GM21619 (cell line): Measurements from ENCODE around the gene RAB31.

Experiments used
- ATAC-seq: cut with Tn5 transposase; IDR thresholded peaks from one replicate; pipeline ENCODE4 v1.9.1; 2021; ENCODE audit not compliant: unreplicated experiment

Gene RAB31

GRCh38 chr18:9782073-9782857 lies 74.2 kb downstream of the RAB31 start:
- no peak for ATAC-seq

GRCh38 chr18:9786631-9787030 lies 78.5 kb downstream of the RAB31 start:
- ATAC-seq = no peak

- ATAC-seq = no peak
These were observed 78.9 kb downstream of the RAB31 start for GRCh38 chr18:9787036-9787435.

GRCh38 chr18:9787712-9788111 lies 79.6 kb downstream of the RAB31 start:
- no peak for ATAC-seq

GRCh38 chr18:9788140-9788539 lies 80.0 kb downstream of the RAB31 start:
- no peak for ATAC-seq

GRCh38 chr18:9788860-9789259 lies 80.8 kb downstream of the RAB31 start:
- no peak for ATAC-seq

- no peak for ATAC-seq
These were observed 82.2 kb downstream of the RAB31 start for GRCh38 chr18:9790261-9790660.

GRCh38 chr18:9791991-9792390 lies 83.9 kb downstream of the RAB31 start:
- no peak for ATAC-seq

GRCh38 chr18:9792565-9793245 lies 84.6 kb downstream of the RAB31 start:
- ATAC-seq = no peak

GRCh38 chr18:9796011-9796410 lies 87.9 kb downstream of the RAB31 start:
- ATAC-seq = no peak

GRCh38 chr18:9796935-9797549 lies 88.9 kb downstream of the RAB31 start:
- no peak for ATAC-seq

GRCh38 chr18:9802175-9803062 lies 94.3 kb downstream of the RAB31 start:
- ATAC-seq = no peak

- no peak for ATAC-seq
These were observed 95.1 kb downstream of the RAB31 start for GRCh38 chr18:9803063-9803697.

GRCh38 chr18:9803698-9804516 lies 95.8 kb downstream of the RAB31 start:
- no peak for ATAC-seq

GRCh38 chr18:9804517-9805104 lies 96.5 kb downstream of the RAB31 start:
- ATAC-seq = no peak

GRCh38 chr18:9806905-9807304 lies 98.8 kb downstream of the RAB31 start:
- no peak for ATAC-seq

GRCh38 chr18:9808295-9809241 lies 100.5 kb downstream of the RAB31 start:
- ATAC-seq = no peak

GRCh38 chr18:9809697-9810096 lies 101.6 kb downstream of the RAB31 start:
- no peak for ATAC-seq
